Esophagus muscularis mucosa (tissue), 4 donors: ENCODE measurements around the gene SLC25A24.

Experiments used
- CTCF ChIP-seq, 3 experiments: fragments of 200-600 bp in 2 of 3; fragments of 450-650 bp in 1 of 3; sonication (generic) in 2 of 3; IDR thresholded peaks; one replicate each; pipeline ENCODE4 v1.5.1; 2017 to 2019; ENCODE audit warnings: antibody characterized with exemption in 3 of 3, mild to moderate bottlenecking in 2 of 3, moderate library complexity in 1 of 3
- EP300 ChIP-seq: sonication (generic); formaldehyde crosslinking; IDR thresholded peaks from one replicate; pipeline ENCODE4 v1.6.1; 2017; ENCODE audit warnings: antibody characterized with exemption
- POLR2A ChIP-seq: fragments of 450-650 bp; IDR thresholded peaks from one replicate; pipeline ENCODE4 v1.6.1; 2017; ENCODE audit warnings: antibody characterized with exemption, moderate library complexity, mild to moderate bottlenecking, low read depth
- POLR2AphosphoS5 ChIP-seq, 2 donors: sonication (generic); formaldehyde crosslinking; IDR thresholded peaks; one replicate each; pipeline ENCODE4 v1.6.1; 2017; ENCODE audit warnings: antibody characterized with exemption in 2 of 2

- TF ChIP-seq CTCF (IDR thresholded peaks at IDR 0.05): no peak
- TF ChIP-seq EP300: no peak
- no peak for TF ChIP-seq POLR2AphosphoS5 (IDR thresholded peaks at IDR 0.05)
- TF ChIP-seq POLR2A: no peak
Observed at GRCh38 chr1:108129999-108130398, 70.1 kb downstream of the SLC25A24 start.
